Astrocyte of the spinal cord (primary cell): ENCODE results near the gene CTR9.

Source experiments
- DNase-seq: peaks from one replicate; pipeline ENCODE4 v3.0.0; 2011; ENCODE audit warnings: low read depth, low spot score
- H3K4me3 ChIP-seq: 2 replicates; pipeline ENCODE4 v1.5.1; 2011; ENCODE audit warnings: low read depth, mild to moderate bottlenecking, low read length, moderate library complexity
- CTCF ChIP-seq: IDR thresholded peaks from 2 replicates; pipeline ENCODE4 v1.5.1; 2012; ENCODE audit warnings: low read depth, mild to moderate bottlenecking, low read length, inconsistent platforms
- in situ Hi-C: cut with HindIII; loops from 2 replicates; pipeline ENCODE4 v1.10.0; 2017; ENCODE audit warnings: low sequenced_read_pairs

Gene CTR9

GRCh38 chr11:10823152-10823579 is 72.1 kb downstream of the CTR9 start:
- H3K4me3 ChIP-seq = no peak overlapping the region
- no peak for TF ChIP-seq CTCF
- DNase-seq = no peak
- in situ Hi-C loops = no loop called here

GRCh38 chr11:10824888-10825287 is 73.8 kb downstream of the CTR9 start:
- no peak for DNase-seq
- no peak for TF ChIP-seq CTCF
- in situ Hi-C loops = no loop called here
- no peak overlapping the region for H3K4me3 ChIP-seq

- H3K4me3 ChIP-seq = no peak overlapping the region
- in situ Hi-C loops = no loop called here
- no peak for DNase-seq
- no peak for TF ChIP-seq CTCF
Observed at GRCh38 chr11:10828402-10828801, 77.4 kb downstream of the CTR9 start.

- DNase-seq = no peak
- in situ Hi-C loops = no loop called here
- no peak for TF ChIP-seq CTCF
- H3K4me3 ChIP-seq = no peak overlapping the region
Observed at GRCh38 chr11:10829139-10829538, 78.1 kb downstream of the CTR9 start.
